Measurements from ENCODE around the gene TTLL7.

- TF ChIP-seq CTCF (IDR thresholded peaks at IDR 0.05): no peak
- TF ChIP-seq POLR2A (IDR thresholded peaks at IDR 0.05): no peak
Observed at GRCh38 chr1:83970114-83970513, 28.8 kb downstream of the TTLL7 start.
